Measurements from ENCODE around the gene GALNT16. TPM values are rescaled to one million over a fixed set of nuclear protein-coding genes. Genes with fewer than 3 reads are reported as not detected.
"Not testable (repeated sequence)": the region's sequence is repeated elsewhere in the genome, so short reads cannot be mapped to it uniquely, and the experiment has no call there.

GALNT16 gene
- total RNA-seq, 3 donors from 2014 or later, result 0.16 TPM; not detected in 2

- ATAC-seq (no peak), DNase-seq (no peak)
- Mint-ChIP-seq H3K36me3 (ENCODE audit: insufficient read depth) (no peaks in the 10 kb centered on the region), H3K9me3 (no peaks in the 10 kb centered on the region), H3K27me3 (ENCODE audit: low read depth) (peaks cover 3% of the 10 kb centered on the region), H3K4me1 (ENCODE audit: low read depth) (no peaks in the 10 kb centered on the region), H3K4me3 (no peak overlapping the region)
Measured at GRCh38 chr14:69285661-69286255, 25.8 kb downstream of the GALNT16 start.

- DNase-seq, result no peak
Measured at GRCh38 chr14:69287098-69288010, 27.4 kb downstream of the GALNT16 start.

GRCh38 chr14:69288011-69288771, 28.2 kb downstream of the GALNT16 start:
- H3K4me1 Mint-ChIP-seq (ENCODE audit: low read depth), result no peaks in the 10 kb centered on the region
- peaks cover 3% of the 10 kb centered on the region for H3K27me3 Mint-ChIP-seq (ENCODE audit: low read depth)
- no peaks in the 10 kb centered on the region for H3K9me3 Mint-ChIP-seq
- no peaks in the 10 kb centered on the region for H3K36me3 Mint-ChIP-seq (ENCODE audit: insufficient read depth)
- ATAC-seq (no peak), DNase-seq (no peak)
- H3K4me3 Mint-ChIP-seq, result no peak overlapping the region

More at GRCh38 chr14:69287098-69288010, 27.4 kb downstream of the GALNT16 start:
- Mint-ChIP-seq H3K4me1 (ENCODE audit: low read depth) (no peaks in the 10 kb centered on the region), H3K36me3 (ENCODE audit: insufficient read depth) (no peaks in the 10 kb centered on the region), H3K9me3 (no peaks in the 10 kb centered on the region), H3K27me3 (ENCODE audit: low read depth) (peaks cover 3% of the 10 kb centered on the region), H3K4me3 (no peak overlapping the region)
- no peak for ATAC-seq

- DNase-seq (no peak), ATAC-seq (no peak)
- Mint-ChIP-seq H3K27me3 (ENCODE audit: low read depth) (peaks cover 3% of the 10 kb centered on the region), H3K36me3 (ENCODE audit: insufficient read depth) (no peaks in the 10 kb centered on the region), H3K4me3 (no peak overlapping the region), H3K9me3 (no peaks in the 10 kb centered on the region), H3K4me1 (ENCODE audit: low read depth) (no peaks in the 10 kb centered on the region)
Measured at GRCh38 chr14:69288956-69289705, 29.2 kb downstream of the GALNT16 start.

GRCh38 chr14:69289811-69290520, 30.0 kb downstream of the GALNT16 start:
- Mint-ChIP-seq H3K4me3 (no peak overlapping the region), H3K4me1 (ENCODE audit: low read depth) (no peaks in the 10 kb centered on the region), H3K9me3 (no peaks in the 10 kb centered on the region), H3K27me3 (ENCODE audit: low read depth) (peaks cover 3% of the 10 kb centered on the region), H3K36me3 (ENCODE audit: insufficient read depth) (no peaks in the 10 kb centered on the region)
- DNase-seq, result no peak
- no peak for ATAC-seq

GRCh38 chr14:69290881-69291280, 30.9 kb downstream of the GALNT16 start:
- H3K4me1 Mint-ChIP-seq (ENCODE audit: low read depth); ATAC-seq; H3K36me3 Mint-ChIP-seq (ENCODE audit: insufficient read depth); H3K27me3 Mint-ChIP-seq (ENCODE audit: low read depth); DNase-seq; H3K9me3 Mint-ChIP-seq; H3K4me3 Mint-ChIP-seq: not testable (repeated sequence)

- DNase-seq (no peak), ATAC-seq (no peak)
- Mint-ChIP-seq H3K36me3 (ENCODE audit: insufficient read depth) (no peaks in the 10 kb centered on the region), H3K9me3 (no peaks in the 10 kb centered on the region), H3K4me3 (no peak overlapping the region), H3K4me1 (ENCODE audit: low read depth) (no peaks in the 10 kb centered on the region), H3K27me3 (ENCODE audit: low read depth) (peaks cover 3% of the 10 kb centered on the region)
Measured at GRCh38 chr14:69291396-69291795, 31.4 kb downstream of the GALNT16 start.

GRCh38 chr14:69291891-69292561, 32.1 kb downstream of the GALNT16 start:
- no peak overlapping the region for H3K4me3 Mint-ChIP-seq
- H3K36me3 Mint-ChIP-seq (ENCODE audit: insufficient read depth), result no peaks in the 10 kb centered on the region
- H3K27me3 Mint-ChIP-seq (ENCODE audit: low read depth), result peaks cover 2% of the 10 kb centered on the region
- H3K4me1 Mint-ChIP-seq (ENCODE audit: low read depth), result no peaks in the 10 kb centered on the region
- ATAC-seq (no peak), DNase-seq (no peak)
- H3K9me3 Mint-ChIP-seq, result no peaks in the 10 kb centered on the region

GRCh38 chr14:69298131-69299071, 38.4 kb downstream of the GALNT16 start:
- Mint-ChIP-seq H3K4me1 (ENCODE audit: low read depth) (no peaks in the 10 kb centered on the region), H3K9me3 (no peaks in the 10 kb centered on the region), H3K36me3 (ENCODE audit: insufficient read depth) (no peaks in the 10 kb centered on the region), H3K27me3 (ENCODE audit: low read depth) (peaks cover 4% of the 10 kb centered on the region), H3K4me3 (no peak overlapping the region)
- DNase-seq (no peak), ATAC-seq (no peak)

GRCh38 chr14:69299286-69300035, 39.5 kb downstream of the GALNT16 start:
- H3K9me3 Mint-ChIP-seq, result no peaks in the 10 kb centered on the region
- ATAC-seq, result peak in 1 of 2 donors; percentile 38
- no peak overlapping the region for H3K4me3 Mint-ChIP-seq

GRCh38 chr14:69300601-69301221, 40.8 kb downstream of the GALNT16 start:
- H3K4me1 Mint-ChIP-seq (ENCODE audit: low read depth), result no peaks in the 10 kb centered on the region
- H3K36me3 Mint-ChIP-seq (ENCODE audit: insufficient read depth), result no peaks in the 10 kb centered on the region
- H3K9me3 Mint-ChIP-seq, result no peaks in the 10 kb centered on the region
- no peak overlapping the region for H3K4me3 Mint-ChIP-seq
- DNase-seq (no peak), ATAC-seq (no peak)
- H3K27me3 Mint-ChIP-seq (ENCODE audit: low read depth), result peaks cover 4% of the 10 kb centered on the region

More at GRCh38 chr14:69299286-69300035, 39.5 kb downstream of the GALNT16 start:
- no peak for DNase-seq
- Mint-ChIP-seq H3K27me3 (ENCODE audit: low read depth) (peaks cover 4% of the 10 kb centered on the region), H3K4me1 (ENCODE audit: low read depth) (no peaks in the 10 kb centered on the region), H3K36me3 (ENCODE audit: insufficient read depth) (no peaks in the 10 kb centered on the region)

All from activated T-cell treated with anti-CD3 and anti-CD28 coated beads, Interleukin-2, amount 50 U/mL, for 4 hours (primary cell).